GM19397 (cell line): ENCODE data around the gene ALKBH7.

ENCODE experiments used
- ATAC-seq: cut with Tn5 transposase; IDR thresholded peaks from one replicate; pipeline ENCODE4 v1.9.1; 2021; ENCODE audit warnings: mild to moderate bottlenecking, moderate library complexity; ENCODE audit not compliant: unreplicated experiment

ALKBH7 gene

GRCh38 chr19:6423499-6424194 is 51.1 kb downstream of the ALKBH7 start:
- ATAC-seq, result no peak

- ATAC-seq, result peak; percentile 0
Measured at GRCh38 chr19:6424195-6424938, 51.8 kb downstream of the ALKBH7 start, which contains the start of gene KHSRP. TSS of gene KHSRP (minus strand) at chr19:6424811. CDS start at chr19:6424701, 110 bp downstream.
